ENCODE measurements around the gene OGFR.

The OGFR gene

DNA sequence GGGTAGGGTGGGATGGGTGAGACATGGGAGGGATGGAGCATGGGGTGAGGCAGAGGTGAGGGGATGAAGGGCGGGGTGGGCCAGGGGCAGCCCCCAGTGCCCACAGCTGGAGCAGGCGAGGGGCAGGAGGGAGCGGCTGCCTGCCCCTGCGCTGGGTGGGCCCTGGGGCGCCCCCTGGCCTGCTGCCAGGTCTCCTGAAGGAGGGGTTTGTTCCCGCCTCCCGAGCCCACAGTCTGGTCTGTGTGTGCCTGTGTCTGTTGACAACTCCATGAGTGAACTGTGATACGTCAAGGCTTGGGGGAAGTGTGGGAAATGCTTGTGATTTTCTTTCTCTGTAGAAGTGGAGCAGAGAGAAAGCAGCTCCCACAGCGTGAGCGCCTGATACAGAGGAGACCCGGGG lies 19.2 kb upstream of the OGFR start:
- DNase-seq, result no peak

DNA sequence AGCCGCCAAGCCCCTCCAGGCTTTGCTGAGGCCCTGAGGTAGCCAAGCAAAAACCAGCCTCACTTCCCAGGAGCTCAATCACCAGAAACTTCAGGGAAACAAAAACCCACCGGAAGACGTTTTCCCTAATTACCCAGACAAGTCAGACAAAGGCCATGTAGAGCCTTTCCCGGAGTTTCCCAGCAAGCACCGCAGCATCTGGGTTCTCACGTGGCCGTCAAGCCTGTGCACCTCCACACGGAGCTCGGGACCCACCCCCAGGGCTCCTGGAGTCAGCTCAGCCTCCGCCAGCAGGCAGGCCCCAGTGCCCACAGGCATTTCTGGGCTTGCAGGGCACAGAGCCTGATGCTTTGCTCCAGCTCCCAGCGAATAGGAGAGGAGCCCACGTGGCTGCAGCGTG lies 18.5 kb upstream of the OGFR start:
- DNase-seq, result no peak

DNA sequence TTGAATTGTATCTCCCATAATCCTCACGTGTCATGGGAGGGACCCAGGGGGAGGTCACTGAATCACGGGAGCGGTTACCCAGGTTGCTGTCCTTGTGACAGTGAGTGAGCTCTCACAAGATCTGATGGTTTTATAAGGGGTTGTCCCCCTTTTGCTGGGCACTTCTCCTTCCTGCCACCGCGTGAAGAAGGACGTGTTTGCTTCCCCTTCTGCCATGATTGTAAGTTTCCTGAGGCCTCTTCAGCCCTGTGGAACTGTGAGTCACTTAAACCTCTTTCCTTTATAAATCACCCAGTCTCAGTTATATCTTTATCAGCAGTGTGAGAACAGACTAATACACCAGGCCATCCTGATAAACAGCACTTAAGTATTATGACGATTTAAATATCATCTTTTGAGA lies 17.3 kb upstream of the OGFR start:
- peak; percentile 27 to 29 for DNase-seq

DNA sequence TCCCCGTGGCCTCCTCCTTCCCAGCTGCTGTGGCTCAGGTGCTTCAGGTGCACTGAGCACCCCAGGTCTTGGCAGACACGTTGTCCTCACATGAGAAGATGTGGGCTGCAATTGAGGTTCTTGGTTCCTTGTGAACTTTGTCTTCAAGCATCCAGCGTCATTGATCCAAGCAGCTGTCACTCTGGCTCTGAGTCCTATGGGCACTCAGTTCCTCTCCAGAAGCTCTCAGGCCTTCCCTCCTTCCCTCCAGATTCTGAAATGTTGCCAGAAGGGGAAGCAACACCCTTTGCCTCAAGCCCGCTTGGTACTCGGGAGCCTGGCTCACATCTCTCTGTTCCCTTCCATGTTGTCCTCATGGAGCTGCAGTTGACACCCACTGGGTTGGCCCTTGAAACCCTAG lies 16.8 kb upstream of the OGFR start:
- no peak for DNase-seq

DNA sequence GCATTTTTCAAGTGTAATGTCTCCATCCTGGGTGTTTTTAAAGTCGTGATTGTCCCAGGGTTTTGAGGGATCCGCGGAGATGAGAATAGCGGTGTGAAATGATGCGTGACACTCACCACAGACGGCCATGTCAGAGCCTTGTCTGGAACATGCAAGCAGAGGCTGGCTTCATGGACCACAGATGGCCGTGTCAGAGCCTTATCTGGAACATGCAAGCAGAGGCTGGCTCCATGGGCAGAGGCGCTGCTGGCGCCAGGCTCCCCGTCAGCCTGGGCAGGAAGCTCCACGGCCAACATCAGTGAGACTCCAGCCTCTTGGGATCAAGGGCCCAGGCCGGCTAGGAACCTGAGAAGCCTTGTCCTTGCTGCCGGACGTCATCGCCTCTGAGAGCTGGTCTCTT lies 16.0 kb upstream of the OGFR start:
- DNase-seq, result no peak

DNA sequence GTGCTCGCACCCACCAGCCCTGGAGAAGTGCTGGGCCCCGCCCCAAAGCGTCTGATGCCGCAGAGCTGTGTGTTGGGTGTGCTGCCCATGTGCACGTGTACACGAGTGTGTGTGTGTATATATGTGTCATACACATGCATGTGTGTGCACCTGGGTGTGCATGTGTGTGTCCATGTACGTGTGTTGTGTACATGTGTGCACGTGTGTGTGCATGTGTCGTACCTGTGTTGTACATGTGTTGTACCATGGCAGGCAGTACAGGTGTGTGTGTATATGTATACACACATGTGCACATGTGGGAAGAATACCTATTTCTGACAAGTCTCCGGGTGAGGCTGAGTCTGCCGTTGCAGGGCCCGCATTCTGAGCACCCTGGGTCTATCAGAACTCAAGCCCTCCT lies 14.6 kb upstream of the OGFR start:
- DNase-seq, result no peak

DNA sequence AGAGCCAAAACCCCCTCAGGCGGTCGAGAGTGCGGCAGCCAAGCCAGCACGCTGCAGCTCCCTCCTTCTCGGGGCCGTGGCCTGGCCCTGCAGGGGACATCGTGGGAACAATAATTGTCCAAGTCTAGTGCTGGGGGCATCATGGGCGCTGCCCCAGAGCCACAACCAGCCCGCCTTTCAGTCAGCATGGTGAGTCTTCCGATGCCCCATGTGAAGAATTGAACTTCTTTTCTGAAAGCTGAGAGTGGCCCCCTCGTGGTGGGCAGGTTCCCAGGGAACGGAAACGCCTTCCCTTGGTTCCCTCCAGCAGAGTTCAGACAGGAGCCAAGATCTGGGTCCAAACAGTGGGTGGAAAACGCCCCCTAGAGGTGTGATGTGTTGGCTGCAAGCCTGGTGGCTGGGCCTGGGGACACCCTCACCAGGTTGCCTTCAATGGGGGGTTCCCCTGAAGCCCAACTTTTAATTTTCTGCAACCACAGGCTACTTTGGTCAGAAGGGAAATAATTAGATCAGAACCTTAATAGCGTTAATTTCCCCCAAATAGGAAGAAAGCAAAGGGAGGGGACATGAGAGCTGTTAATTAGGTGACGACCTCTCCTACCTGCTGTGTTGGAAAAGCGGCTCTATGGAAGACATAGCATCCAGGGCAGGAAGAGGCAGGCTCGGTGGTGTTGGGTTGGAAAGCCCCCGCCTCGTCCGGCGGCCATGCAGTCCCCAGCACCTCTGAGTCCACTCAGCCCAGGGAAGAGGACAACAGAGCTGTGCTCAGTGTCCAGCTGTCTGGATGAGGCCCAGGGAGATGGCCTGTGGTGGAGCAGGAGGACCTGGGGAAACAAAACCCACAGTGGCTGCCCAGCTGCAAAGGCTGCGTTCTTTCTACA lies 13.1 kb upstream of the OGFR start:
- DNase-seq, result peak; percentile 50 to 88

DNA sequence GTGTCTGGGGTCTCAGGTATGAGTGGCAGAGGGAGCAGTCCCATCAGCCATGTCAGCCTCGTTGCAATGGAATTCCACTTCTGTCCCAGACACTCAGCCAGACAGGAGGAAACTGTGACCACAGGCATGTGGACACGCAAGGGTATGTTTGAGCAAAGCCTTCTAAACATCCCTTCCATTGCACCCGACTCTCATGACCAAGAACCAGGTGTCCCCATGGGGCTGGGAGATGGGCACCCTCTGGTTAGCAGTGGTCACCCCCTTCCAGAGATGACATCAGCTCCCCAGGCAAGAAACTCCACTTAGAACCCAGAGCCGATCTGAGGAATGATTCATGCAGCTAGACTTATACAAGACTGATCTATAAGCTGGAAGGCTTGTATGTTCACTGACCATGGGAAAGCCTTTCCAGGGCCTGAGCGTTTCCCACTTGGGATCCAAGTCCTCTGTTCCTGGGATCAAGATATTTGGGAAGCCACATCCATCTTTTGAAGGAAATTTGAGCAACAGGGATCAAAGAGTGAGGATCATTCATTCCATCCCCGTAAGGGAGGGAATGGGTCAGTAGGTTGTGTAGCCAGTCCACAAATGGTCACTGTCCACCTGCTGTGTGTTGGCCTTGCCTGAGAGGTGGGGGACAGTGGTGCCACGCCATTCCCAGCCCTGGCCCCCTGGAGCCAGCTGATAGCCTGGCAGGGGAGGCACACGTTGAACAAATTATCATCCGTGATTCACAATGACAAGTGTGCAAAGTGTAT lies 12.3 kb upstream of the OGFR start:
- no peak for DNase-seq

DNA sequence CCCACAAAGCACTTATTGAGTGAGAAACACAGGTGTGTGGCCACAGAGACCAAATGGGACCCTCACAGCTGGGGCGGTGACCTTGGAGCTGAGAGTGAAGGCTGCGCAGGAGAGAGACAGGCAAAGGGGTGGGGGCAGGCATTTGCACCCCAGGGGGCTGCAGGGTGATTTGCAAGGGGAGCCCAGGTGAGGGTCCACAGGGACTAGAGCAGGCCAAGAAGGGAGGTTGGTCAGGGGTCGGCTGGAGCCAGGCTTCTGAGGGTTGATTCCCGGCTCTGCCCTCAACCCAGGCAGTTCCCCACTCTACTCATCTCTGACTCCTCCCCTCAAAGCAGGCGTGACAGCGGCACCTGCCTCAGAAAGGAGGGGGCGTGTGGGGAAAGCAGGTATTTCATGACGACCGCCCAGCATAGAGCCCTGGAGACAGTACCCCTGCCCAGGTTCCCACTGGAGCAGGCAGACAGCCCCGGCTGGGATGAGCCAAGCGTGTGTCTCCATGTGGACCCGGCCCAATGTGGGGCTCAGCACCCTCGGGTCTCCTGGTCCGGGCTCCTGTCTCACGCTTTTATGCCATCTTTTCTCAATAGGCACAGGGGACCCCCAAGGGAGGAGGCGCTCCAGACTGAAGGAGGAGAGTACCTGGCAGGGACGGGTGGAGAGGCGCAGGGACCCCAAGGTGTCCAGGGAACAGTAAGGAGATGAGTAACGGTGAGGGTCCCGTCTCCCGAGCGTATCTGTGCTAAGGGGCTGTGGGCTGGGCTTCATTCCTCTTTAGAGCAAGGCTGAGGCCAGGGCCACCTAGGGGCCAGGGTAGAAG lies 11.5 kb upstream of the OGFR start:
- DNase-seq, result no peak

DNA sequence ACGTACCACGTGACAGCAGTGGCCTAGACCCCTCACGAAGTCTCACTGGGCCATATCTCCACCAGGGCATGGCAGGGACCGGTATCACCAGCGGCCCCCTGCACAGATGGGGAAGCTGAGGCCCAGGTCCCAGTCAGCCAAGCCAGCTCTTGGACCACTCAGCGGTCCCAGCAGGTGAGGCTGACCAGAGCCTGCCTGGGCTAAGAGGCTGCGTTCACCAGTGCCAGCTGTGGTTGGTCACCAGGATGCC lies 11.0 kb upstream of the OGFR start:
- no peak for DNase-seq

DNA sequence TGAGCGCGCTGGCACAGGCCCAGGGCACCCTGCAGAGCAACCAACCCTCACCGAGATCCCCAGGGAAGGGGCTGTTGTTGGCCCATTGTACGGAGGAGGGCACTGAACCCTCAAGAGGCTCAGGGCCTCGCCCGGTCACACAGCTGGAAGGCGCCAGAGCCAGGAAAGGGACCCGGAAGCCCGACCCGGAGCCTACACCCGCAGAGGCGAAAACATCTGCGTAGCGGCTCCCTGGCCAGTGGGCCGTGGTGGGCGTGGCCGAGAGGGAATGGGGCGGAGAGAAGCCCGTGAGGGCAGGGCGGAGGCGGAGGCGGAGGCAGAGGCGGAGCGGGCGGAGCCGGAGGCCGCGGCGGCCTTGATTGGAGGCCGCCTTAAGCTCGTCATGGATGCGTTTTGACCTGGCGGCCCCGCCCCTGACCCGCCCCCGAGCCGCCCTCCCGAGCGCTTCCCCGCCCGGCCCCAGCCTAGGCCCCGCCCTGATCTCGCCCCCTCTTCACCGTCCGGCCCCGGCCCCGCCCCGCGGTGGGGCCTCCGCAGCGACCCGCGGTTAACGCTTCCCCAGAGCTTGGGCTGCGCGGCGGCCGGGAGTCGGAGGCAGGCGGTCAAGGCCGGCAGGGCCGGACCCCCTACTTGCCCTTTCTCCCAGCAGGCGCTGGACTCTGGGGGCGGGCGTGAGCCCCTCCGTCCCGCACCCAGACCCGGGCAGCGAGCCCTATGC lies 10.5 kb upstream of the OGFR start:
- DNase-seq, result peak; percentile 87 to 93

DNA sequence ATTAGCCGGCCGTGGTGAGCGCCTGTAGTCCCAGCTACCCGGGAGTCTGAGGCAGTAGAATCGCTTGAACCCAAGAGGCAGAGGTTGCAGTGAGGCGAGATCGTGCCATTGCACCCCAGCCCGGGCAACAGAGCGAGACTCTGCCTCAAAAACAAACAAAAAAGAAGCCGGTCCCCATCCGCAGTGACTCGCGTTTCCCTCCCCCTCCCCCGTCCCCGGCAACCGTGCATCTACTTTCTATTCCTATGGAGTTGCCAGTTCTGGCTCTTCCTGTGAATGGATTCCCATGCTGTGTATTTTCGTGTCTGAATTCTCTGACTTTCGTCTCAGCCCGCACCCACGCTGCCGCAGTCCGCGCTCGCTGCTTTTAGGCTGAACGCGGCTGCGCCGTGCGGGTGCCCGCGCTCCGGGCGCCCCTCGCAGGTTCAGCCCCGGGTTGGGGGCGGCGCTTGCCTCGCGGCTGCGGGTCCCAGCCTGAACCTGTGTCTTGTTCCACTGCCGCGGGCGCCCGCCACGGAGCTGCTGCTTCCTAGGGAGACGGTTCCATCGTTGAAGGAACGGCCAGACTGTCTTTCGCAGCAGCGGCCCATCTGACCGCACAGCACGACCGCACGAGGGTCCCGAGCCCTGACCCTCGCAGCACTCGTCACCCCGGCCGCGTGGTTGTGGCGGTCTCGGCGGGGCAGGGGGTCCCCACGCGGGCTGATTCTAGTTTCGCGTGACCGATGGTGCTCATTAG lies 9.4 kb upstream of the OGFR start:
- peak in 1 of 2 donors; percentile 49 for DNase-seq

DNA sequence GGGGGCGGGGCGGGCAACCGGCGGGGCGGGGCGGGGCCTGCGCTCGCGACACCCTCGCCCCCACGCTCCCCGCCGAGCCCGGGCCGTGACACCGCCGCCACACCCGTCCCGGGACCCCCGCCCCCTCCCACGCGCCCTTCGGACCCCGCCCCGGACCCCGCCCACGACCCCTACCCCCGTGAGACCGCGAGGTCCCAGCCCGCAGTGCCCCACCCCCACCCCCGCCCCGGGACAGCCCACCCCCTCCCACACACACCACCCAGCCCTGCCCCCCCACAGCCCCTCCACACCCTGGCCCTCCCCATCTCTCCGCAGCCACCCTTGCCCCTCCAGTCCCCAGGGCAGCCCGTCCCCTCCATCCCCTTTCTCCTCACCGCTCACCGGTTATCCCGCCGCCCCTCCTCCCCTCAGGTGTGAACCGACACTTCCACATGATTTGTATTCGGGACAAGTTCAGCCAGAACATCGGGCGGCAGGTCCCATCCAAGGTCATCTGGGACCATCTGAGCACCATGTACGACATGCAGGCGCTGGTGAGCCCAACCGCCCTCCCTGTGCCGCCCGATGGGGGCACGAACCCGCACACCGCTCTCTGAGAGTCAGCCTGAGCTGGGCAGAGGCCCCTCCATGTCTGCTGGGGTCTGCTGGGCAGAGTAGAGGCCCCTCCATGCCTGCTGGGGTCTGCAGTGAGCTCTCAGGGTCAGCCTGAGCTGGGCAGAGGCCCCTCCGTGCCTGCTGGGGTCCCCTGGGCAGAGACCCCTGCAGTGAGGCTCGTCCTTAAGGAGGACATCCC lies 7.7 kb upstream of the OGFR start:
- DNase-seq, result no peak

DNA sequence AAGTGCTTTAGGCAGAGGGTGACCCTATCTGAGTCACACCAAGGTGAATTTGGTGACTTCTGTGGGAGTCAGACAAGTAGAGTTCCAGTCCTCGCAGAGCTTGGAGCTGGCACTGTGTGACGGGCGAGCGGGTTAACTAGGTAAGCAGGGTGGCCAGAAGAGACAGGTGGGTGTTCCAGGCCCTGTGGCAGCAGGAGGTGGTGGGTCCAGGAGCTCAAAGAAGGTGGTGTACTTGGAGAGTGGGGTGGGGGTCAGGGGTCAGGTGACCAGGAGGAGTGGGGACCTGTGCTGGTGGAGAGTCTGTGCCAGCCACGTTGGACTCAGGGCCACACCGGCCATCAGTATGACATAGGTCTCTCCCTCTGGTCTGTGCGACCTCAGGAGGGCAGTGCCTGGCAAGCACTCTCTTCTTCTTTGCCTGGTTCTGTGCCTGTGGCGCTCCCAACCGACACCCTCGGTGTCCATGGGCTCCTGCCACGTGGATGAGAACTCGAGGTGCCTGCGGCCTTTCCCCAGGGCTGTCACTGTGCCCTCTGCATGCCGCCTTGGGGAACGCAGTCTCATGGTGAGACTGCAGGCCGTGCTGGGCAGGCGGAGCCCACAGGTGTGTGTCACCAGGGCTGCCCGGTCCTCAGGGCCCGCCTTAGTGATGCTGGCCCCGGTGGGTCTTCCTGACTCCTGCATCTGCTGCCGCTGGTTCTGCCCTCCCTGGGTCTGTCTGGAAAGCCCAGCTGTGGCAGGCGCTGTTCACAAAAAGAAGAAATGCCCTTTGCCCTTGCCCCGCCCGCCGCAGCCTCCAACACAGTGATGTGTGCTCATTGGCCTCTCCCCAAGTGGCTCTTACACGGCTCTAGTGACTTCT lies 6.7 kb upstream of the OGFR start:
- DNase-seq, result no peak

DNA sequence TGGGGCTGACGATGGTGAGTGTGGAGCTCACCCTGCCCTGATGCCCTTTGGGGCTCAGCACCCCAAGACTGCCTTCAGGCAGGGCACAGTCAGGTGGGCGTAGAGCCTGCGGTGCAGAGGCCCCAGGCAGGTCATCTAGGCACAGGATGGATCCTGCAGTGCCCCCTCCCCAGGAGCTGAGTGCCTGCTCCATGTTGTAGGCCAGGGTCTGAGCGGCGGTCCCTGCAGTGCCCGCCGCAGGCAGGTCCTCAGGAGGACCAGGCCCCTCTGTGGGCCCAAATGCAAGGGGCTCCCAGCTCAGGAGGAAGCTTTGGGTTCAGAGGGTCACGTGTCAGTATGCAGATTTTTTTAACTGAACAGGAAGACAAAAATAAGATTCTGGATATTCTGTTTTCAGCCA lies 5.6 kb upstream of the OGFR start:
- no peak for DNase-seq

DNA sequence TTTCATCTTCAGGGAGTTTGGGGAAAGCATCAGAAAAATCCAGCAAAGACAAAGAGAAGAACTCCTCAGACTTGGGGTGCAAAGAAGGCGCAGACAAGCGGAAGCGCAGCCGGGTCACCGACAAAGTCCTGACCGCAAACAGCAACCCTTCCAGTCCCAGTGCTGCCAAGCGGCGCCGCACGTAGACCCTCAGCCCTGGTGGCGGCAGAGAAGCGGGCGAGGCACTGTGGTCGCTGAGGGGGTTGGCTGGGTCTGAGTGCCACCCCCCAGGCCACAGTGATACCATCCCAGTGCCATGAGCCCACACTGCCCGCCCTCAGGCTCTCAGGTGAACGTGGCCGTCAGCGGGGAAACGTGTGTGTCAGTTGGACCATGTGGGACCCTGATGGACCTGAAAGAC lies 5.2 kb upstream of the OGFR start:
- DNase-seq, result no peak

DNA sequence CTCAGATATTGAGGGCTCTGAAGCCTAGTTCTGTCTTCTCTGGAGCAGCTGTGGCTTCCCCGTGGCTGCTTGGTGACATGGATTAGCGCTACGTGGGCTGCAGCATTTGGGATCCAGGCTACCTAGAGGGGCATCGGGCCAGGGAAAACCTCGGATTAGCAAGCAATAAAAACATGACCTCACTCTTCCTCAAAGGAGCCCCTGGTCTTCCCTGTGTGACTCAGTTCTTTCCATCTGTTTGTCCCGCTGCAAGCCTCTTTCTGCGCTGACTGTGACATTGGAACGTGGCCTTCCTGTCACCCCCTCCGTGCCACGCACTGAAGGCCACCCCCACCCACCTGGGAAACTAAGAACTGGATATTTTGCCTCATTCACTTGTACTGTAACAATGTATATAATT lies 4.8 kb upstream of the OGFR start:
- DNase-seq, result no peak

DNA sequence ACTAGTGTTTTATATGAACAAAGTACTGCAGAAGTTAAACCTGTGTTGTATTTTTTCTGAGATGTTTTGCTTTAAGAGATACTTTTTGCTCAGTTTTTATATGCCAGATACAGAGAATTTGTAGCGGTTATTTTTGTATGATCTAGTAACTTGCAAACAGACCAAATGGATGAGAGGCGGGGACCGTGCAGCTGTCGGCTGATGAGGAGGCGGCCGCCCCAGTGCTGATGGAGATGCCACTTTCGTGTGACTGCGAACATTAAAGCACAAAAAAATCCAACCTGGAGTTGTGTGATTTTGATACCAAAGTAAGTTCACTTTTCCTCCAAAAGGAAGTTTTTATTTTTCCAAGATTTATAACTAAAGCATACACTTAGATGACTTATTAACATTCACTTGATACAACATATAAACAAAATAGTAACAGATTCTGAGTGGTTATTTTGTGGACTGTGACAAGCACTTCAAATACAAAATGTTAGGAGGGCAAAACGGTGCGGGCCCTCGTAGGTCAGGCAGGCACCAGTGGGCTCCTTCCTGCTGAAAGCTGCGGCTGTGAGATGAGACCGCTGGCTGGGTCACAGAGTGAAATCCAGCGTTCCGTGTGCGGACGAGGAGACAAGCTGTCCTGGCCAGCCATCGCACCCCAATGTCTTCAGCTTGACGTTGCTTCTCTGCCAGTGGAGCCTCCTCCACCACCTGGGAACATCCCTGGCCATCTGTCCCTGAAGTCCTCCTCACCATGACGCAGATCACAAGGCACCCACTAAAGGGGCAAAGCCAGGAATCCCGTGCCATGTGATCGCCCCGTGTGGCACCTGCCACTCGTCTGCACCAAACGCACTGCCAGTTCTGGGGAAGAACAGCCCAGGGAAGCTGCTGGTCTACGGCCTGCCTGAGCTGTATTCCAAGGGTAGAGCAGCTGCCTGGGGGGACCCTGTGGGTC lies 4.0 kb upstream of the OGFR start:
- DNase-seq, result no peak

DNA sequence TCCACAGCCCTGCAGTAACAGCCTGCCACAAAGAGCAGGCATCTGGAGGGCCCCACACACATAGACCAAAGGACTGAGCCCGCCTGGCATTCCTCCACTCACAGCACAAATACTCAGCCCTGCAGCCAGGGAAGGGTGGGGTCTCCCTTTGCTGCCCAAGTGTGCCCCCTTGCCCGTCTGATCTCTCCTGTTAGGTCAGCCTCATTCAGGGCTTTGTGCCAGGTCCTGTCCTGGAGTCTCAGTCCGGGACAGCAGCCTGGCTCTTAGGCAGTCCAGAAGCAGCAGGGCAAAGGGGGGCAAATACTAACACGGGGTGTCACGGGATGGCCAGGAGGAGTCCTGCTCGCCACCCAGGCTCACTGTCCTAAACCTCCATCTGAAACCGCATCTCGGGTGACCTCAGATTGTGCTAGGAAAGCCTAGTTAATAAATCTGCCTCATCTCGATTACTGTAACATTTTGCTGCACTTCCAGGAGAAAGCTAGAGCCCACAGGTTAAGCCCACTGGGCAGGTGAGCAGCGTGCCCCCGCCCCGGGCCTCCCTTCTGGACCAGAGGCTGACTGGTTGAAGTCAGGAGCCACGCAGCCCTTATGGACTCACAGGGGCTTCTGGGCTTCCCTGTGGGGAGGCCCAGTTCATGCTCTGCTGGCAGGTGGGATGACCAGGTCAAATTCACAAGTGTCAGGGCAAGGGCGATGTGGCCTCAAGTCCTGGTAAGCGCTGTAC lies 3.2 kb upstream of the OGFR start:
- no peak for DNase-seq
